Activated T-helper 2 cell treated with anti-CD3 and anti-CD28 coated beads, Interferon-gamma antibody, Interleukin-2, Interleukin-4, amounts not matched to agents 10 μg/mL and 5 μg/mL and 100 μg/mL, durations not matched to agents 14 hours and 24 hours and 36 hours (primary cell): ENCODE measurements around the gene CCNI. TPM values are rescaled to one million over a fixed set of nuclear protein-coding genes. Genes with fewer than 3 reads are reported as not detected.

Experiments
- DNase-seq: peaks from one replicate; pipeline ENCODE4 v3.0.0; 2021; ENCODE audit warnings: low spot score
- H3K27ac Mint-ChIP-seq: one replicate; pipeline ENCODE4 v1.8.0; 2021; ENCODE audit warnings: mixed read lengths
- H3K27me3 Mint-ChIP-seq: one replicate; pipeline ENCODE4 v1.8.0; 2021; ENCODE audit warnings: low read depth, mixed read lengths
- H3K36me3 Mint-ChIP-seq: one replicate; pipeline ENCODE4 v1.8.0; 2021; ENCODE audit warnings: low read depth, mixed read lengths
- H3K4me1 Mint-ChIP-seq: one replicate; pipeline ENCODE4 v1.8.0; 2021; ENCODE audit warnings: low read depth, mixed read lengths
- H3K4me3 Mint-ChIP-seq: one replicate; pipeline ENCODE4 v1.8.0; 2021; ENCODE audit warnings: low read depth, mild to moderate bottlenecking, moderate library complexity, mixed read lengths
- H3K9me3 Mint-ChIP-seq: one replicate; pipeline ENCODE4 v1.8.0; 2021; ENCODE audit warnings: mixed read lengths
- intact Hi-C: fragments of 100-400 bp; cut with micrococcal nuclease; formaldehyde crosslinking; loops from one replicate; pipeline ENCODE4 v1.15.1; 2023
- total RNA-seq: library from RNA; stranded (reverse); gene quantifications from 2 replicates; pipeline ENCODE4 v1.2.3, GENCODE V29; 2022

Gene CCNI
- total RNA-seq, 1 donor from 2014 or later, result 321 TPM

DNA sequence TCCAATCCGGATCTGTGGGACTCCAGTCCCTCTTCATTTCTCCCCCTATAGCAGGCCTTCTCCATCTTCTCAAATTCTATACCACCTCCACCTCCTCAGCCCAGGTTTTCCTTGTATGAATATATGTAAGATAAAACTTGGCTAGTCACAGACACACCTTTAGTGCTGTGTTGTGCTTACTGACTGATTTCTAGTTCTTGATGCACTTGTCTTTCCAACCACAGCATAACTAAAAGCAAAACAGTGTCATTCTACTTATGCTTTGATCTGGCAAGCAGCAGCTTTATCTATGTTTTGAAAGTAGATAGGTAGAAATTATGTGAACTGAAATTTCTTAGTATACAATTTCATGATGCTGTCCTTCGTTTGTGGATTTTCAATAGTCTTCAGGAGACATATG is 47.5 kb downstream of the CCNI start:
- no peak for DNase-seq
- intact Hi-C loops, result loop anchor here (1.0 to 10.0 kb wide), 5 partner anchors 48 to 723 kb away; partner anchors contain the start of gene STBD1
- Mint-ChIP-seq H3K27me3 (peaks cover 35% of the 10 kb centered on the region), H3K4me3 (no peak overlapping the region), H3K36me3 (peaks cover 19% of the 10 kb centered on the region), H3K9me3 (no peaks in the 10 kb centered on the region), H3K4me1 (peaks cover 57% of the 10 kb centered on the region), H3K27ac (peak overlapping the region; percentile 80)

DNA sequence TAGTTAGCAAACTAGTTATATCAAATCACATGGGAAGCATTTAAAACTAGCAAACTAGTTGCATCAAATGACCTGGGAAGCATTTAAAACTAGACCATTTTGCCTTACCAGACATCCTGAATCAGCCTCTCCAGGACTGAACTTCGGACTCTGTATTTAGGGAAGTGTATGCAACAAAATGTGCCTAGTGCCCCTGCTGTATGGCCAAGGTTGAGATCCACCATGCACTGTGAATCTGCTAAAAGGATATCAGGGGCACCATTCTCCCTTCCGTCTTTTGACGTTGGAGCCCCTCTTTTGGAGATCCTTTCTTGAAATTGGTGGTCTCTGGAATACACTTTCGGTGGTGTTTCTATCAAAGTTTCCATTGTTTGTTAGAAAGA is 49.5 kb downstream of the CCNI start:
- no peak for DNase-seq
- H3K27me3 Mint-ChIP-seq, result peaks cover 30% of the 10 kb centered on the region
- H3K27ac Mint-ChIP-seq, result peak overlapping the region; percentile 47
- peaks cover 18% of the 10 kb centered on the region for H3K36me3 Mint-ChIP-seq
- no peaks in the 10 kb centered on the region for H3K9me3 Mint-ChIP-seq
- H3K4me3 Mint-ChIP-seq, result no peak overlapping the region
- peaks cover 44% of the 10 kb centered on the region for H3K4me1 Mint-ChIP-seq
- intact Hi-C loops, result loop anchor here (1.0 to 10.0 kb wide), 3 partner anchors 37 to 722 kb away; partner anchors contain the start of gene STBD1

DNA sequence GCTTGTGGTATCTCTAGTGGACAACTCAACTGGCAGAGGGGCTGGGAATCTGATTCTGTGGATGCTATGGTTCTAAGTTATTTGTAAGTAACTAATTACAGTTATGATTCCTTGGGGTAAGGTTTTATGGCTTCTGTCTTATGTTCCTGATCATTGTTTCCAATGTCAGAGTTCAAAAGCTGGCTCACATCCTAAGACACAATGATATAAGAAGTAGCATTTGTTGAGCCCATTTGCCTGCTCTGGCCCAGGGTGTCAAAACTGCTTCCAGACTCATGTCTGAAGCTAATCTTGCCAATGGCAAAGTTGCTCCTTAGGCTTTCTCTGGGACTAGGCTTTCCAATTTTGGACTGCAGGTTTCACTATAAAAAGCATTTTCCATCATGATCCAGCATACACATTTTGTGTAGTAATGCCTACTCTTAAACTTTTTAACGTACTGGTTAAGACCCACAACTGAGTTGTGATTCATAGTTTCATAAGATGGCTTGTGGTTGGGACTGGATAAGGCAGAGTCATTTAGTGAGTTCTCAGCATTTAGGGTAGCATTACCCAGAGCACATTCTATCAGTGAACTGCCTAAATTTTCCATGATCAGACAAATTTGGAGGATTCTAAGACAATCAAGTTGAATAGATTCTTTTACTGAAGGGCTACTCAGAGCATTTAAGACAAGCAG is 50.0 kb downstream of the CCNI start:
- peaks cover 33% of the 10 kb centered on the region for H3K27me3 Mint-ChIP-seq
- peaks cover 15% of the 10 kb centered on the region for H3K36me3 Mint-ChIP-seq
- peak overlapping the region; percentile 47 for H3K27ac Mint-ChIP-seq
- no peak for DNase-seq
- intact Hi-C loops, result loop anchor here (1.0 to 10.0 kb wide), 3 partner anchors 36 to 721 kb away; partner anchors contain the start of gene STBD1
- no peaks in the 10 kb centered on the region for H3K9me3 Mint-ChIP-seq
- no peak overlapping the region for H3K4me3 Mint-ChIP-seq
- H3K4me1 Mint-ChIP-seq, result peaks cover 40% of the 10 kb centered on the region

DNA sequence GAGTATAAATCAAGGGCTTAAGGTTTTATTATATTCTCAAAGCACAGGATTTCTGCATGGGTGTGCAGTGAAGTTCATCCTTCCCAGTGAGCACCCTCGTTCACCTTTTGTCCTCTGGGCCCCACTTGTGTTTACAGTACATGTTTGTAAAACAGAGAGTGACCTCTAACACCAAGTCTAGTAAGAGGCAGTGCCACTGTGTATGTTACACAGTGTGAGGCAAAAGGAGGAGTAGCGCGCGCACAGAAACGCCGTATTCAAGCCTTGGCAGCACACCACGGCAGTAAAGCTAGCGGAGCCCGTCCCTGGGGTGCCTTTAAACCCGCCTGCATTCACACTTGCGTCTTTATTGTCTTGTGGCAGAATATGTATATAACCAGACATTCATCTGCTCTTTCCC is 51.9 kb downstream of the CCNI start:
- Mint-ChIP-seq H3K36me3 (peaks cover 12% of the 10 kb centered on the region), H3K4me3 (no peak overlapping the region)
- intact Hi-C loops, result loop anchor here (10.0 kb wide), 1 partner anchor 719 kb away; the partner anchor contains the start of gene STBD1

DNA sequence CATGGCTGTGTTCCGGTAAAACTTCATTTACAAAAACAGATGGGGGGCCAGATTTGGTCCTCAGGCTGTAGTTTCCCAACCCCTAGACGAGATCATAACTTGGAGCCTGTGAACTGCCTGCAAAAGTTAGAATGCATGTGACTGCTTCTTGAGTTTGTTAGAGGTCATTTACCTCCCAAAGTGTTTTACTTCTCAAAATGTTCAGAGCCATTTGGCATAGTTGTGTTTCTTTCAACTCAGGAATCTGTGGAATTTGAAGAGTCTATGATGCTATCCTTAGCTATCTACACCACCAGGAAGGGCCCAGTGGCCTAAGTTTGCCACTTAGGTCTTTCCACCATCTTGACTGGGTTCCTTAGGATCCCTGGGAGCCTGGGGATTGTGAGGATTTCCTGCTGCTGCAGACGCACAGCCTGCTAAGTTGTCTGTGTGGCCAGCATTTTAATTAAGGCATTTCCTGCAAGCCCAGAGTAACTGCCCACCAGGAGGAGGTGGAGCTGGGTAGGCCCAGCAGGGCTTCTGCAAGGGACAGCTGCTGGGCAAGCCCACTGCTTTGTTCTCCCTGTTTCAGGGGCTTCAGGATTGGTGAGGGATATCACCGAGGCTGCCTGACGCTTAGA is 53.1 kb downstream of the CCNI start:
- Mint-ChIP-seq H3K4me3 (no peak overlapping the region), H3K9me3 (no peaks in the 10 kb centered on the region), H3K4me1 (peaks cover 23% of the 10 kb centered on the region), H3K36me3 (peaks cover 12% of the 10 kb centered on the region), H3K27me3 (peaks cover 43% of the 10 kb centered on the region), H3K27ac (no peak overlapping the region)
- intact Hi-C loops, result loop anchor here (10.0 kb wide), 1 partner anchor 718 kb away; the partner anchor contains the start of gene STBD1
- no peak for DNase-seq

More for the DNA sequence above, 51.9 kb downstream of the CCNI start:
- Mint-ChIP-seq H3K27ac (no peak overlapping the region), H3K27me3 (peaks cover 42% of the 10 kb centered on the region), H3K9me3 (no peaks in the 10 kb centered on the region), H3K4me1 (peaks cover 35% of the 10 kb centered on the region)
- no peak for DNase-seq

DNA sequence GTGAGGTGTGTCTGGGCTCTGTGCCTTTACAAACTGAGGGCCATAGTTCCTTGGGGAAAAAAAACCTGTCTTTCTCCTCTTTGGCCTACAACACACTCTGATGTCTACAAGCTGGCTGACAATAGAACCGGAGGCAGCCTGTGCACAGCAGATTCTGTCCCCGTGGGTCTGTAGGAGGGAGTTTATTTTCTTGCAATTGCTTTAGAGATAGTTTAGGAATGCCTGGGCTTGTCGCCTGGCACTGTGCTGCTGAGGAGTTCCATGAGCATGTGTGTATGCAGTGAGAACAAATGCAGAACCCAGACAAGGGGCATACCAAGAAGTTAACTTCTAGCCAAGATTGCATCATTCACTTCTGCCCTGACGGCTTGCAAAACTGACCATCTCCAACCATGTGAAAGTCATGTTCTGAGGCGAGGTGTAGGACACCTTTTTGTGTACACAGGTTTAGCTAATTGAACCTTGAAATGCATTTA is 54.1 kb downstream of the CCNI start:
- H3K4me1 Mint-ChIP-seq, result peaks cover 17% of the 10 kb centered on the region
- H3K27ac Mint-ChIP-seq, result no peak overlapping the region
- no peak for DNase-seq
- H3K4me3 Mint-ChIP-seq, result no peak overlapping the region
- intact Hi-C loops, result loop anchor here (10.0 kb wide), 1 partner anchor 717 kb away; the partner anchor contains the start of gene STBD1
- H3K9me3 Mint-ChIP-seq, result no peaks in the 10 kb centered on the region
- H3K36me3 Mint-ChIP-seq, result peaks cover 12% of the 10 kb centered on the region
- H3K27me3 Mint-ChIP-seq, result peaks cover 47% of the 10 kb centered on the region

DNA sequence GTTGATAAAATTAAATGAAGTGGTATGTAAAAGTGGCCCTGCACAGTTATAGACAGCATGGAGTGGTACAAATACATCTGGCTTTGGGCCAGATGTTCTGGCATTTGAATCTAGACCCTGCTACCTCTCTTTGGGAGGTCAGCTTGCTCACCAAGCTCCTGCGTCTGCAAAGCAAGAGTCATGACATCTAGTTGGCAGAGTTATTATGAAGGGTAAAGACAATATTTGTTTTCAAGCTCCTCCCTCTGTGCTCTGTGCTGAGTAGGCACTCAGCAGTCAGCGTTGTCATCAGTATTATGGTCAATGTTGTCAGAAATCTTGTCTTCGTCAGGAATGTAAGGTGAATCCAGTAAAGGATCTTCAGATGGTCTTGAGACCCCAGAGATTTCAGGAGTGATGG is 55.8 kb downstream of the CCNI start:
- Mint-ChIP-seq H3K36me3 (peaks cover 7% of the 10 kb centered on the region), H3K27me3 (peaks cover 51% of the 10 kb centered on the region)

DNA sequence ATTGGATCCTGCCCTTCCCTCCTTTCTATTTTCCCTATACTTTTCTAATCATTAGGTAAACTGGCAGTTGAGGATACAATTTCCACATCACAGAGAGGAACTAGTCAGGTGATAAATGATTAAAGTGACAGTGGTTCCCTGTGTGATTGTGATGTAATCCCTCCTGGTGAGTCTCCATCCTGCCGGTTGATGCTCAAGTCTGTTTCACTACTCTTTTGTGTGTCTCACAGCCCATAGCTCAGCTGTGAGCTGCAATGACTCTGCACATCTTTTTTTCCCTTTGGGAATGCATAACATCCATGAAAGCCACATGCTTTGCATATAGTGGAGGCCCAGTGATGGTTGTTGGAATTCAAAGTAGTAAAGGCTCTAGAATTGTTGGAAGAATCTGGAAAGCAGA is 60.4 kb downstream of the CCNI start:
- Mint-ChIP-seq H3K27me3 (peaks cover 65% of the 10 kb centered on the region), H3K9me3 (no peaks in the 10 kb centered on the region), H3K4me1 (peaks cover 16% of the 10 kb centered on the region), H3K4me3 (no peak overlapping the region), H3K36me3 (no peaks in the 10 kb centered on the region), H3K27ac (no peak overlapping the region)
- intact Hi-C loops, result no loop called here
- DNase-seq, result no peak

More for the DNA sequence above, 55.8 kb downstream of the CCNI start:
- Mint-ChIP-seq H3K4me1 (peaks cover 9% of the 10 kb centered on the region), H3K4me3 (no peak overlapping the region), H3K9me3 (no peaks in the 10 kb centered on the region), H3K27ac (no peak overlapping the region)
- DNase-seq, result no peak
- intact Hi-C loops, result loop anchor here (10.0 kb wide), 1 partner anchor 715 kb away; the partner anchor contains the start of gene STBD1

DNA sequence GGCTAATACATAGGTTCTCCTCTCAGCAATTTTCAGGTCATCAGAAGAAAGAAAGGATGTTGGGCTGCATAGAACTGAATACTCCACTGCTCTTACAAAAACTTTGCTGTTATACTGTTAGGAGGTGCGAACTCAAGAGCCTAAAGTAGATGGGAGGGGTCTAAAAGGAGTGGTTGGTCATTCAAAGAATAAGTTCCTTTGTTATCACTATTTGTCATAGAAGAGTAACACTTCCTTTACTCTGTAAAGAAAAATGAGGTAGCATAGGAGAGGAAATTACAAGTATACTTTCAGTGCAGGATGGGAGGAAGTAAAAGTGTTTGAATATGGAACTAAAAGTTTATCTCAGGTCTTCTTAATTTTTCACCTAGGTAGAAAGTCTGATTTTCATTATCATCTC is 61.5 kb downstream of the CCNI start:
- Mint-ChIP-seq H3K4me3 (no peak overlapping the region), H3K4me1 (peaks cover 16% of the 10 kb centered on the region), H3K27me3 (peaks cover 60% of the 10 kb centered on the region), H3K9me3 (no peaks in the 10 kb centered on the region), H3K27ac (no peak overlapping the region), H3K36me3 (no peaks in the 10 kb centered on the region)
- intact Hi-C loops, result no loop called here
- DNase-seq, result no peak

DNA sequence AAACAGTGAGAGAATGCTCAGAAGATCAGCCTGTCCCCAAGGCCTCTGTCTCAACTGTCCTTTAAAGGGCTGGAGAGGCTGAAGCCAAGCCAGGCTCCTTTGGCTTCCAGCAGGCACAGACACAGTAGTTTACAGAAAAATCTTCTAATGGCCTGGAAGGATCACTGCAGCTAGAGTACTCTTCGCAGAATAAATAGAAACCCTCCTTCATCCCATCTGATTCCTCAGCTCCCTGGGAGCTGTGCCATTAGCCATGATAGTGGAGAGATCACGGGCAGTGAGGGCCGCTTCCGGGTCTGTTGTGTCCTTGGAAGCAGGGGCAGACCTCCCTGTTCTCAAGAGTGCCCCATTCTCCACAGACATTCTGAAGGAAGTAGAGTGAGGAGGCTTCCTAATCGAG is 63.1 kb downstream of the CCNI start:
- H3K4me3 Mint-ChIP-seq, result no peak overlapping the region
- DNase-seq, result no peak
- H3K4me1 Mint-ChIP-seq, result peaks cover 24% of the 10 kb centered on the region
- H3K27ac Mint-ChIP-seq, result no peak overlapping the region
- peaks cover 66% of the 10 kb centered on the region for H3K27me3 Mint-ChIP-seq
- H3K9me3 Mint-ChIP-seq, result no peaks in the 10 kb centered on the region
- no peaks in the 10 kb centered on the region for H3K36me3 Mint-ChIP-seq
- intact Hi-C loops, result no loop called here

DNA sequence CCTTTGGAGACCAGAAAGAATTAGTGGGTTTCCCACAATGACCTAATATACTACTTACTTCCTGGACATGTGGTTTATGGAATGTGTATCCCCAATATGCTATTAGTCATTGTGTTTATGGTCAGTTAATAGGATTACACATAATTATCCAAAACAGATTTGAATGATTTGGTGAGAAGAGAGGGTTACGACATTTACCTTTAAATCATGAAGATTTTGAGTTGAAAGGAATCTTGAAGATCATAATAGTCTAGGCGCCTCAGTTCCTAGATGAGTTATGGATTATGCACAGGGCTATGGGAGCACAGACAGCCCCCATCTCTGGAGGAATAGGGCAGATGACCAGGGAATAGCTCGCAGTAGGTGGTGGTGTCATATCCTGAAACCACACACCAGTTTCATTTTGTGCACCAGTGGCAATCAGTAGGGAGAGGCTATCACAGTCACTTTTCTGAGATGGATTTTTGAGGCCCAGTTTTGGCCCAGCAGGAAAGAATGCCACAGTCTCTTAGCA is 64.9 kb downstream of the CCNI start:
- peaks cover 30% of the 10 kb centered on the region for H3K4me1 Mint-ChIP-seq
- no peak for DNase-seq
- no peaks in the 10 kb centered on the region for H3K36me3 Mint-ChIP-seq
- intact Hi-C loops, result no loop called here
- no peak overlapping the region for H3K27ac Mint-ChIP-seq
- H3K4me3 Mint-ChIP-seq, result no peak overlapping the region
- peaks cover 72% of the 10 kb centered on the region for H3K27me3 Mint-ChIP-seq
- no peaks in the 10 kb centered on the region for H3K9me3 Mint-ChIP-seq

DNA sequence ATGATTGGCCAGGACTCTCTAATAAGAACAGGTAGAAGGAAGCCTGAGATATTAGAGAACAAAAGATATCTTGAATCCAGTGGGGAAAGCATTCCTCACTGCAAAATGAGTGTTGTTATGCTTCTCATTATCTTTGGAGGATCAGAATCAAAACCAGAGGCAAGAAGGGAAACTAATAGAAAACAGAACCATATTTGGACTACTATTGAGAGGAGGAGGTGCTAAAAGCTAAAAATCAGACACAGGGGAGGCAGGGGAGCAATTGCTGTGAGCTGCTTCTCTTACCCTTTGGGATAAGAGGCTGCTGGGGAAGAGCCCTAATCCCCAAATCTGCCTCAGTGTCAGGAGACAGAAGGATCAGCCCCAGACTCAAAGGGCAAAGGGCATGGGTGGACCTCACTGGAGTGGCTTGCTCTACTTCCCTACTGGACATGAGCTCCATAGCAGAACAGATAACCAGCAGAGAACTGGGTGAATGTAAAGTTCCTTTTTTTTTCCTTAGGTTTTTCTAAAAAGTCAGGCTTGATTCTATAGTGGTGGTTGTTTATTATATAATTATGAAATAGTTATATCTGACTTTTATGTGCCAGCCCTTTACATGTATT is 66.2 kb downstream of the CCNI start:
- intact Hi-C loops, result no loop called here
- no peak overlapping the region for H3K4me3 Mint-ChIP-seq
- peaks cover 67% of the 10 kb centered on the region for H3K27me3 Mint-ChIP-seq
- DNase-seq, result no peak
- peaks cover 26% of the 10 kb centered on the region for H3K4me1 Mint-ChIP-seq
- H3K36me3 Mint-ChIP-seq, result no peaks in the 10 kb centered on the region
- H3K27ac Mint-ChIP-seq, result no peak overlapping the region
- no peaks in the 10 kb centered on the region for H3K9me3 Mint-ChIP-seq
